Panc1 (cell line): ENCODE measurements around the gene PCDHGA1. TPM values are rescaled to one million over a fixed set of nuclear protein-coding genes. Genes with fewer than 3 reads are reported as not detected.

ENCODE experiments used
- ATAC-seq: fragments of 200-7000 bp; cut with Tn5 transposase; 2 replicates; pipeline ENCODE4 v1.9.1; 2020; ENCODE audit warnings: mild to moderate bottlenecking, moderate library complexity
- BruUV-seq: library from RNA; stranded (reverse); fragments of 400-500 nt; replicated peaks from 2 replicates; lab custom pipeline; 2021; lab: Mats Ljungman, UMichigan
- CTCF ChIA-PET: fragments of 300-600 bp; sonication (Branson Sonifier 250); formaldehyde crosslinking; loops from one replicate; lab custom pipeline; 2022; ENCODE audit warnings: antibody characterized with exemption; lab: Charles Lee
- POLR2A ChIA-PET: fragments of 300-600 bp; sonication (Branson Sonifier 250); formaldehyde crosslinking; loops from one replicate; lab custom pipeline; 2022; ENCODE audit warnings: antibody characterized with exemption; lab: Charles Lee
- DNase-seq: peaks from one replicate; pipeline ENCODE4 v3.0.0-alpha.2; 2010; ENCODE audit warnings: low read depth, low spot score
- H3K27ac ChIP-seq: 2 replicates; pipeline ENCODE4 v1.5.1; 2011; ENCODE audit warnings: mild to moderate bottlenecking, low read length, inconsistent platforms
- H3K27me3 ChIP-seq: fragments of 200-500 bp; sonication (Bioruptor generic); 2 replicates; pipeline ENCODE4 v1.6.0; 2014; ENCODE audit warnings: low read length, inconsistent platforms; ENCODE audit not compliant: control insufficient read depth, insufficient read depth
- H3K36me3 ChIP-seq: fragments of 200-500 bp; sonication (Bioruptor generic); 2 replicates; pipeline ENCODE4 v1.5.1; 2014; ENCODE audit warnings: inconsistent platforms, mild to moderate bottlenecking, low read length, moderate library complexity; ENCODE audit not compliant: control insufficient read depth, insufficient read depth
- H3K4me1 ChIP-seq: 2 replicates; pipeline ENCODE4 v1.5.1; 2011; ENCODE audit warnings: inconsistent platforms, mild to moderate bottlenecking, low read length, moderate library complexity; ENCODE audit not compliant: control insufficient read depth, insufficient read depth
- H3K4me3 ChIP-seq, 2 experiments: 2 replicates each; pipeline ENCODE4 v1.5.1; 2011 to 2012; ENCODE audit warnings: low read depth in 2 of 2, low read length in 2 of 2, mild to moderate bottlenecking in 2 of 2, inconsistent platforms in 1 of 2, moderate library complexity in 1 of 2
- H3K9me3 ChIP-seq: fragments of 200-500 bp; sonication (Bioruptor generic); 2 replicates; pipeline ENCODE4 v1.5.1; 2014; ENCODE audit warnings: low read depth, mild to moderate bottlenecking, inconsistent platforms, low read length, moderate library complexity; ENCODE audit not compliant: control insufficient read depth, insufficient read depth
- POLR2AphosphoS5 ChIP-seq: IDR thresholded peaks from 2 replicates; pipeline ENCODE4 v1.6.1; 2012; ENCODE audit warnings: mild to moderate bottlenecking, low read depth, low read length, moderate library complexity
- SIN3A ChIP-seq: IDR thresholded peaks from 2 replicates; pipeline ENCODE4 v1.6.1; 2012; ENCODE audit warnings: low read depth, mild to moderate bottlenecking, low read length, moderate library complexity, borderline replicate concordance; ENCODE audit not compliant: insufficient read depth
- TCF7L2 ChIP-seq: IDR thresholded peaks from 2 replicates; pipeline ENCODE4 v1.6.1; 2011; ENCODE audit warnings: mild to moderate bottlenecking, low read depth, low read length, inconsistent platforms
- in situ Hi-C: cut with HindIII; loops from 2 replicates; pipeline ENCODE4 v1.10.0; 2016; ENCODE audit warnings: low sequenced_read_pairs, low pct_unique_long_range_greater_than_20kb
- intact Hi-C: fragments of 100-400 bp; cut with micrococcal nuclease; formaldehyde crosslinking; loops from one replicate; pipeline ENCODE4 v1.10.0; 2022; ENCODE audit not compliant: unreplicated experiment
- total RNA-seq: library from RNA; stranded (reverse); gene quantifications from one replicate; pipeline ENCODE4 v1.2.1, GENCODE V29; 2021; ENCODE audit not compliant: unreplicated experiment
- TF ChIP-seq, protein P1 (sequence below): fragments of 450-650 bp; IDR thresholded peaks from 2 replicates; pipeline ENCODE4 v1.5.1; 2017; ENCODE audit warnings: mild to moderate bottlenecking
- TF ChIP-seq, protein P2 (sequence below), 2 experiments: IDR thresholded peaks; 2 replicates each; pipeline ENCODE4 v1.6.1; 2011 to 2012; ENCODE audit warnings: low read depth in 2 of 2, control low read depth in 1 of 2, low read length in 1 of 2, mild to moderate bottlenecking in 1 of 2, moderate library complexity in 1 of 2; ENCODE audit not compliant: insufficient read depth in 1 of 2

The PCDHGA1 gene
- total RNA-seq, 1 experiment from 2014 or later: 0.92 TPM

DNA sequence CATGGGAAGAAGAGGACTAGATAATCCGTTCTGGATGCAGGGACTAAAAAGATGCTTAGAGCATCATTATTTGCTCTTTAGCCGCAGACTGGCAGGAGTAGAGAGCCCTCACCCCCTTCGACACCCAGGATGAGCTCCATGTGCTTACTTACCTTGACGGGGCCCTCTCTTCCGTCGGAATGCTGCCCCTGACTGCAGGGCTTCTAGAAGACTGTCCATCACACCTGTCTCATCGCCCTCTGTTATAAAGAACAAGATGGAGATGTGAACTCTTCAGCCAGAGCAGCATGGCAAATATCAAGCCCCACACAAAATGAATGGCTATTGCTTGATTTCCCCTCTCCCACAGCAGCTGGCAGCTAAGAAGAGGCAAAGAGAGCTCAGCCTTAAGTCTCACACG, 193.7 kb downstream of the PCDHGA1 start:
- in situ Hi-C loops: no loop called here
- DNase-seq: no peak

DNA sequence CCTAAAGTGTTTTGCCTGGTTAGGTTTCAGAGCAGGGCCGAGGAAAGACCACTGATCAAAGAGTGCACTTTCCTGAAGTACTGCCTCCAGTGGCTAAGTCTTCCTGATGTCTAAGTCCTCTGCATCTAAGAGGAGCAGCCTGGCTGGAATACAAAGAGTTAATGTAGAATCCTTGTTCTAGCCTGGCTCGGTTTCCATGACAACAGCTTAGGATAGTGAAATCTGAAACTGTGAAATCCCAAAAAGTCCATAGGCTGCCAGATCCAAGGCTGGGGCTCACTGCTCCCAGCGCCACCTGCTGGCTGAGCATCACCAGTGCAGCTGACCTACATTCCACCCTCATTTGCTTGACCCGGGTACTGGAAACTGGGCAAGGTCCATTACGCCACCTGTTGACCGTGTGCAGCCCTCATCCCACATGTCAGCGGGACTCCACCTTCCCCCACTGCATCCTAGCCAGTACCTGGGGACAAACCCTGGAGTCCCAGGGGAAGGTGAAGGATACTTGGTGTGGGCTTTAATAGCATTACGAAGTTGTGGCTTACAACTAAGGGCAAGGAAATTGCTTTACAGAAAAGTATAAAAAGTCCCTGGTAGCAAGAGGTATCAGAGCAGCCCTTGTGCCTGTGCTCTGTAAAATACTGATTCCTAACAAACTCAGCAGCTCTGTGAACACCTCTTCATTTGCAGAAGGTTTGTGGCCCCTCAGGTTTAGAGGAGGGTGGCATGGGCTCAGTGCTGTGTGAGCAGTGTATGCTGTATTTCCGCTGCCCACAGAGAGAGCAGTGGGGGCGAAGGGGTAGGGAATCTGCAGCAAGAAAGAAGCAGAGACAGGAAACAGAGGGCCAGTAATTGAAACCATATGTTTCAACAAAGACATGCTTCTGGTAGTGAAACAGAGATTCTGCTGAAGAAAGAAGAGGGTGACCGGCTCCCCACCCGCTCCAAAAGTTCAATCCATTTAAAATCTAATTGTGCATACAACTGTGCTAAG, 194.6 kb downstream of the PCDHGA1 start:
- intact Hi-C loops (loop anchor here (1.0 to 10.0 kb wide), 3 partner anchors 50 to 170 kb away; partner anchors contain the start of genes PCDHGA4, PCDHGB1, PCDHGB2 and PCDHGB7), in situ Hi-C loops (no loop called here)
- Histone ChIP-seq H3K36me3 (peaks cover 15% of the 10 kb centered on the region), H3K4me1 (peaks cover 35% of the 10 kb centered on the region), H3K27me3 (no peaks in the 10 kb centered on the region), H3K9me3 (no peaks in the 10 kb centered on the region; the same call in 1 of the 2 replicates), H3K27ac (peak overlapping the region; percentile 51), H3K4me3 (no peak overlapping the region)
- ATAC-seq (peak; percentile 90), DNase-seq (peak; percentile 84)
- ChIA-PET CTCF (interaction anchor here (0.5 to 1.6 kb wide), 8 partner anchors 11 to 466 kb away, joined by 3 to 5 read pairs (median 4); partner anchors contain the start of genes PCDHGA10, PCDHGB7 and PCDHGC3), POLR2A (interaction anchor here (0.6 kb wide), 1 partner anchor 355 kb away, joined by 3 read pairs; no protein-coding TSS in a partner anchor)
- TF ChIP-seq, protein P1, sequence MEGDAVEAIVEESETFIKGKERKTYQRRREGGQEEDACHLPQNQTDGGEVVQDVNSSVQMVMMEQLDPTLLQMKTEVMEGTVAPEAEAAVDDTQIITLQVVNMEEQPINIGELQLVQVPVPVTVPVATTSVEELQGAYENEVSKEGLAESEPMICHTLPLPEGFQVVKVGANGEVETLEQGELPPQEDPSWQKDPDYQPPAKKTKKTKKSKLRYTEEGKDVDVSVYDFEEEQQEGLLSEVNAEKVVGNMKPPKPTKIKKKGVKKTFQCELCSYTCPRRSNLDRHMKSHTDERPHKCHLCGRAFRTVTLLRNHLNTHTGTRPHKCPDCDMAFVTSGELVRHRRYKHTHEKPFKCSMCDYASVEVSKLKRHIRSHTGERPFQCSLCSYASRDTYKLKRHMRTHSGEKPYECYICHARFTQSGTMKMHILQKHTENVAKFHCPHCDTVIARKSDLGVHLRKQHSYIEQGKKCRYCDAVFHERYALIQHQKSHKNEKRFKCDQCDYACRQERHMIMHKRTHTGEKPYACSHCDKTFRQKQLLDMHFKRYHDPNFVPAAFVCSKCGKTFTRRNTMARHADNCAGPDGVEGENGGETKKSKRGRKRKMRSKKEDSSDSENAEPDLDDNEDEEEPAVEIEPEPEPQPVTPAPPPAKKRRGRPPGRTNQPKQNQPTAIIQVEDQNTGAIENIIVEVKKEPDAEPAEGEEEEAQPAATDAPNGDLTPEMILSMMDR: peak; percentile 100
- TF ChIP-seq, protein P2, sequence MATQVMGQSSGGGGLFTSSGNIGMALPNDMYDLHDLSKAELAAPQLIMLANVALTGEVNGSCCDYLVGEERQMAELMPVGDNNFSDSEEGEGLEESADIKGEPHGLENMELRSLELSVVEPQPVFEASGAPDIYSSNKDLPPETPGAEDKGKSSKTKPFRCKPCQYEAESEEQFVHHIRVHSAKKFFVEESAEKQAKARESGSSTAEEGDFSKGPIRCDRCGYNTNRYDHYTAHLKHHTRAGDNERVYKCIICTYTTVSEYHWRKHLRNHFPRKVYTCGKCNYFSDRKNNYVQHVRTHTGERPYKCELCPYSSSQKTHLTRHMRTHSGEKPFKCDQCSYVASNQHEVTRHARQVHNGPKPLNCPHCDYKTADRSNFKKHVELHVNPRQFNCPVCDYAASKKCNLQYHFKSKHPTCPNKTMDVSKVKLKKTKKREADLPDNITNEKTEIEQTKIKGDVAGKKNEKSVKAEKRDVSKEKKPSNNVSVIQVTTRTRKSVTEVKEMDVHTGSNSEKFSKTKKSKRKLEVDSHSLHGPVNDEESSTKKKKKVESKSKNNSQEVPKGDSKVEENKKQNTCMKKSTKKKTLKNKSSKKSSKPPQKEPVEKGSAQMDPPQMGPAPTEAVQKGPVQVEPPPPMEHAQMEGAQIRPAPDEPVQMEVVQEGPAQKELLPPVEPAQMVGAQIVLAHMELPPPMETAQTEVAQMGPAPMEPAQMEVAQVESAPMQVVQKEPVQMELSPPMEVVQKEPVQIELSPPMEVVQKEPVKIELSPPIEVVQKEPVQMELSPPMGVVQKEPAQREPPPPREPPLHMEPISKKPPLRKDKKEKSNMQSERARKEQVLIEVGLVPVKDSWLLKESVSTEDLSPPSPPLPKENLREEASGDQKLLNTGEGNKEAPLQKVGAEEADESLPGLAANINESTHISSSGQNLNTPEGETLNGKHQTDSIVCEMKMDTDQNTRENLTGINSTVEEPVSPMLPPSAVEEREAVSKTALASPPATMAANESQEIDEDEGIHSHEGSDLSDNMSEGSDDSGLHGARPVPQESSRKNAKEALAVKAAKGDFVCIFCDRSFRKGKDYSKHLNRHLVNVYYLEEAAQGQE (IDR thresholded peaks at IDR 0.05; ENCODE audit: insufficient read depth in 1 of 2, low read depth in 2 of 2, low read length in 1 of 2): no peak
- BruUV-seq: no TSS peak

More for the DNA sequence above, 193.7 kb downstream of the PCDHGA1 start:
- peaks cover 15% of the 10 kb centered on the region for H3K36me3 ChIP-seq
- ChIA-PET POLR2A (no interaction called here), CTCF (interaction anchor here (0.6 to 1.6 kb wide), 6 partner anchors 10 to 111 kb away, joined by 3 to 5 read pairs (median 4); partner anchors contain the start of genes PCDHGA10, PCDHGB7 and PCDHGC3)
- peaks cover 35% of the 10 kb centered on the region for H3K4me1 ChIP-seq
- peak overlapping the region; percentile 51 for H3K27ac ChIP-seq
- intact Hi-C loops: loop anchor here (1.0 to 10.0 kb wide), 4 partner anchors 45 to 169 kb away; partner anchors contain the start of genes PCDHGA4, PCDHGB1, PCDHGB2 and PCDHGB7
- H3K4me3 ChIP-seq: no peak overlapping the region
- no TSS peak for BruUV-seq
- no peaks in the 10 kb centered on the region; the same call in 1 of the 2 replicates for H3K9me3 ChIP-seq
- H3K27me3 ChIP-seq: no peaks in the 10 kb centered on the region
- no peak for ATAC-seq
- TF ChIP-seq SIN3A (no peak), POLR2AphosphoS5 (no peak), TCF7L2 (no peak)
- TF ChIP-seq, protein P1: no peak
- TF ChIP-seq, protein P2 (IDR thresholded peaks at IDR 0.05; ENCODE audit: insufficient read depth in 1 of 2, low read depth in 2 of 2, low read length in 1 of 2): no peak
